Measurements from ENCODE around the gene GRIA4.

GRCh38 chr11:105670811-105671210 is 60.9 kb downstream of the GRIA4 start:
- TF ChIP-seq POLR2A (IDR thresholded peaks at IDR 0.05) = no peak
- no peak for TF ChIP-seq CTCF (IDR thresholded peaks at IDR 0.05)
- TF ChIP-seq EP300 (IDR thresholded peaks at IDR 0.05) = no peak
- TF ChIP-seq POLR2AphosphoS5 (IDR thresholded peaks at IDR 0.05) = no peak

Data from sigmoid colon (tissue), 4 donors.